ENCODE data around the gene WDFY4.

Gene WDFY4

GRCh38 chr10:48817141-48817540 lies 132.5 kb downstream of the WDFY4 start:
- no peak overlapping the region for H3K9ac ChIP-seq (ENCODE audit: low read length in 5 of 5)

GRCh38 chr10:48818081-48818480 lies 133.4 kb downstream of the WDFY4 start:
- H3K4me1 ChIP-seq (ENCODE audit: control insufficient read depth in 5 of 5, insufficient read depth in 5 of 5, low read length in 5 of 5), result peaks cover 0 to 10% (median 4%) of the 10 kb centered on the region in 5 donors
- H3K9me3 ChIP-seq (ENCODE audit: control insufficient read depth in 5 of 5, low read length in 5 of 5), result no peaks in the 10 kb centered on the region
- H3K36me3 ChIP-seq (ENCODE audit: control insufficient read depth in 5 of 5, insufficient read depth in 5 of 5, low read length in 5 of 5), result peaks cover 0 to 10% (median 0%) of the 10 kb centered on the region in 5 donors
- H3K9ac ChIP-seq (ENCODE audit: low read length in 5 of 5), result no peak overlapping the region
- H3K27me3 ChIP-seq (ENCODE audit: control insufficient read depth in 5 of 5, insufficient read depth in 4 of 5, low read length in 5 of 5), result no peaks in the 10 kb centered on the region
- H3K4me3 ChIP-seq (ENCODE audit: low read depth in 1 of 5, low read length in 5 of 5), result no peak overlapping the region
- H3K27ac ChIP-seq (ENCODE audit: low read depth, low read length), result no peak overlapping the region

More at GRCh38 chr10:48817141-48817540, 132.5 kb downstream of the WDFY4 start:
- Histone ChIP-seq H3K4me1 (ENCODE audit: control insufficient read depth in 5 of 5, insufficient read depth in 5 of 5, low read length in 5 of 5) (peaks cover 0 to 18% (median 6%) of the 10 kb centered on the region in 5 donors), H3K36me3 (ENCODE audit: control insufficient read depth in 5 of 5, insufficient read depth in 5 of 5, low read length in 5 of 5) (peaks cover 0 to 6% (median 0%) of the 10 kb centered on the region in 5 donors), H3K27me3 (ENCODE audit: control insufficient read depth in 5 of 5, insufficient read depth in 4 of 5, low read length in 5 of 5) (no peaks in the 10 kb centered on the region), H3K27ac (ENCODE audit: low read depth, low read length) (no peak overlapping the region), H3K9me3 (ENCODE audit: control insufficient read depth in 5 of 5, low read length in 5 of 5) (no peaks in the 10 kb centered on the region), H3K4me3 (ENCODE audit: low read depth in 1 of 5, low read length in 5 of 5) (no peak overlapping the region)

- Histone ChIP-seq H3K4me1 (ENCODE audit: control insufficient read depth in 5 of 5, insufficient read depth in 5 of 5, low read length in 5 of 5) (peaks cover 0 to 4% (median 0%) of the 10 kb centered on the region in 5 donors), H3K4me3 (ENCODE audit: low read depth in 1 of 5, low read length in 5 of 5) (no peak overlapping the region), H3K27me3 (ENCODE audit: control insufficient read depth in 5 of 5, insufficient read depth in 4 of 5, low read length in 5 of 5) (no peaks in the 10 kb centered on the region), H3K27ac (ENCODE audit: low read depth, low read length) (no peak overlapping the region), H3K9me3 (ENCODE audit: control insufficient read depth in 5 of 5, low read length in 5 of 5) (no peaks in the 10 kb centered on the region), H3K9ac (ENCODE audit: low read length in 5 of 5) (no peak overlapping the region), H3K36me3 (ENCODE audit: control insufficient read depth in 5 of 5, insufficient read depth in 5 of 5, low read length in 5 of 5) (peaks cover 0 to 10% (median 0%) of the 10 kb centered on the region in 5 donors)
Measured at GRCh38 chr10:48818861-48819520, 134.3 kb downstream of the WDFY4 start.

GRCh38 chr10:48819783-48820182 lies 135.1 kb downstream of the WDFY4 start:
- peaks cover 0 to 10% (median 0%) of the 10 kb centered on the region in 5 donors for H3K36me3 ChIP-seq (ENCODE audit: control insufficient read depth in 5 of 5, insufficient read depth in 5 of 5, low read length in 5 of 5)
- no peak overlapping the region for H3K4me3 ChIP-seq (ENCODE audit: low read depth in 1 of 5, low read length in 5 of 5)

GRCh38 chr10:48820231-48820630 lies 135.6 kb downstream of the WDFY4 start:
- Histone ChIP-seq H3K9ac (ENCODE audit: low read length in 5 of 5) (no peak overlapping the region), H3K36me3 (ENCODE audit: control insufficient read depth in 5 of 5, insufficient read depth in 5 of 5, low read length in 5 of 5) (peaks cover 0 to 10% (median 0%) of the 10 kb centered on the region in 5 donors), H3K9me3 (ENCODE audit: control insufficient read depth in 5 of 5, low read length in 5 of 5) (no peaks in the 10 kb centered on the region), H3K27me3 (ENCODE audit: control insufficient read depth in 5 of 5, insufficient read depth in 4 of 5, low read length in 5 of 5) (no peaks in the 10 kb centered on the region), H3K27ac (ENCODE audit: low read depth, low read length) (no peak overlapping the region), H3K4me3 (ENCODE audit: low read depth in 1 of 5, low read length in 5 of 5) (no peak overlapping the region), H3K4me1 (ENCODE audit: control insufficient read depth in 5 of 5, insufficient read depth in 5 of 5, low read length in 5 of 5) (no peaks in the 10 kb centered on the region)

More at GRCh38 chr10:48819783-48820182, 135.1 kb downstream of the WDFY4 start:
- Histone ChIP-seq H3K27me3 (ENCODE audit: control insufficient read depth in 5 of 5, insufficient read depth in 4 of 5, low read length in 5 of 5) (no peaks in the 10 kb centered on the region), H3K9me3 (ENCODE audit: control insufficient read depth in 5 of 5, low read length in 5 of 5) (no peaks in the 10 kb centered on the region), H3K9ac (ENCODE audit: low read length in 5 of 5) (no peak overlapping the region), H3K4me1 (ENCODE audit: control insufficient read depth in 5 of 5, insufficient read depth in 5 of 5, low read length in 5 of 5) (no peaks in the 10 kb centered on the region), H3K27ac (ENCODE audit: low read depth, low read length) (no peak overlapping the region)

- Histone ChIP-seq H3K9me3 (ENCODE audit: control insufficient read depth in 5 of 5, low read length in 5 of 5) (no peaks in the 10 kb centered on the region), H3K4me1 (ENCODE audit: control insufficient read depth in 5 of 5, insufficient read depth in 5 of 5, low read length in 5 of 5) (no peaks in the 10 kb centered on the region), H3K36me3 (ENCODE audit: control insufficient read depth in 5 of 5, insufficient read depth in 5 of 5, low read length in 5 of 5) (peaks cover 0 to 10% (median 0%) of the 10 kb centered on the region in 5 donors), H3K27me3 (ENCODE audit: control insufficient read depth in 5 of 5, insufficient read depth in 4 of 5, low read length in 5 of 5) (no peaks in the 10 kb centered on the region), H3K4me3 (ENCODE audit: low read depth in 1 of 5, low read length in 5 of 5) (no peak overlapping the region), H3K9ac (ENCODE audit: low read length in 5 of 5) (no peak overlapping the region), H3K27ac (ENCODE audit: low read depth, low read length) (no peak overlapping the region)
Measured at GRCh38 chr10:48820699-48821098, 136.0 kb downstream of the WDFY4 start.

GRCh38 chr10:48821111-48821510 lies 136.4 kb downstream of the WDFY4 start:
- no peak overlapping the region for H3K27ac ChIP-seq (ENCODE audit: low read depth, low read length)
- H3K9me3 ChIP-seq (ENCODE audit: control insufficient read depth in 5 of 5, low read length in 5 of 5), result no peaks in the 10 kb centered on the region
- H3K36me3 ChIP-seq (ENCODE audit: control insufficient read depth in 5 of 5, insufficient read depth in 5 of 5, low read length in 5 of 5), result peaks cover 0 to 10% (median 0%) of the 10 kb centered on the region in 5 donors
- no peaks in the 10 kb centered on the region for H3K4me1 ChIP-seq (ENCODE audit: control insufficient read depth in 5 of 5, insufficient read depth in 5 of 5, low read length in 5 of 5)
- no peaks in the 10 kb centered on the region for H3K27me3 ChIP-seq (ENCODE audit: control insufficient read depth in 5 of 5, insufficient read depth in 4 of 5, low read length in 5 of 5)
- no peak overlapping the region for H3K4me3 ChIP-seq (ENCODE audit: low read depth in 1 of 5, low read length in 5 of 5)
- no peak overlapping the region for H3K9ac ChIP-seq (ENCODE audit: low read length in 5 of 5)

GRCh38 chr10:48821692-48822091 lies 137.0 kb downstream of the WDFY4 start:
- Histone ChIP-seq H3K27me3 (ENCODE audit: control insufficient read depth in 5 of 5, insufficient read depth in 4 of 5, low read length in 5 of 5) (no peaks in the 10 kb centered on the region), H3K9me3 (ENCODE audit: control insufficient read depth in 5 of 5, low read length in 5 of 5) (no peaks in the 10 kb centered on the region), H3K4me1 (ENCODE audit: control insufficient read depth in 5 of 5, insufficient read depth in 5 of 5, low read length in 5 of 5) (no peaks in the 10 kb centered on the region), H3K4me3 (ENCODE audit: low read depth in 1 of 5, low read length in 5 of 5) (no peak overlapping the region), H3K9ac (ENCODE audit: low read length in 5 of 5) (no peak overlapping the region), H3K36me3 (ENCODE audit: control insufficient read depth in 5 of 5, insufficient read depth in 5 of 5, low read length in 5 of 5) (peaks cover 0 to 10% (median 0%) of the 10 kb centered on the region in 5 donors), H3K27ac (ENCODE audit: low read depth, low read length) (no peak overlapping the region)

- H3K36me3 ChIP-seq (ENCODE audit: control insufficient read depth in 5 of 5, insufficient read depth in 5 of 5, low read length in 5 of 5), result peaks cover 0 to 22% (median 0%) of the 10 kb centered on the region in 5 donors
- H3K9me3 ChIP-seq (ENCODE audit: control insufficient read depth in 5 of 5, low read length in 5 of 5), result peaks cover 0 to 12% (median 10%) of the 10 kb centered on the region in 5 donors
- no peak overlapping the region for H3K9ac ChIP-seq (ENCODE audit: low read length in 5 of 5)
- H3K4me1 ChIP-seq (ENCODE audit: control insufficient read depth in 5 of 5, insufficient read depth in 5 of 5, low read length in 5 of 5), result no peaks in the 10 kb centered on the region
- H3K4me3 ChIP-seq (ENCODE audit: low read depth in 1 of 5, low read length in 5 of 5), result no peak overlapping the region
- no peaks in the 10 kb centered on the region for H3K27me3 ChIP-seq (ENCODE audit: control insufficient read depth in 5 of 5, insufficient read depth in 4 of 5, low read length in 5 of 5)
- no peak overlapping the region for H3K27ac ChIP-seq (ENCODE audit: low read depth, low read length)
Measured at GRCh38 chr10:48833674-48834073, 149.0 kb downstream of the WDFY4 start.

- Histone ChIP-seq H3K36me3 (ENCODE audit: control insufficient read depth in 5 of 5, insufficient read depth in 5 of 5, low read length in 5 of 5) (peaks cover 0 to 22% (median 0%) of the 10 kb centered on the region in 5 donors), H3K27me3 (ENCODE audit: control insufficient read depth in 5 of 5, insufficient read depth in 4 of 5, low read length in 5 of 5) (no peaks in the 10 kb centered on the region), H3K27ac (ENCODE audit: low read depth, low read length) (no peak overlapping the region), H3K9me3 (ENCODE audit: control insufficient read depth in 5 of 5, low read length in 5 of 5) (peaks cover 0 to 12% (median 10%) of the 10 kb centered on the region in 5 donors), H3K4me3 (ENCODE audit: low read depth in 1 of 5, low read length in 5 of 5) (no peak overlapping the region), H3K9ac (ENCODE audit: low read length in 5 of 5) (no peak overlapping the region), H3K4me1 (ENCODE audit: control insufficient read depth in 5 of 5, insufficient read depth in 5 of 5, low read length in 5 of 5) (no peaks in the 10 kb centered on the region)
Measured at GRCh38 chr10:48834189-48834965, 149.7 kb downstream of the WDFY4 start.
